Activated CD4-positive, alpha-beta T cell treated with anti-CD3 and anti-CD28 coated beads, Interleukin-10, Interleukin-2, amounts not matched to agents 100 ng/mL and 50 ng/mL, durations not matched to agents 16 hours and 8 hours (primary cell): ENCODE data around the gene APBA2.

Experiments used
- DNase-seq: peaks from one replicate; pipeline ENCODE4 v3.0.0-alpha.2; 2020

APBA2 gene

GRCh38 chr15:29111705-29112281, 226.0 kb downstream of the APBA2 start:
- no peak for DNase-seq

GRCh38 chr15:29113336-29114220, 227.8 kb downstream of the APBA2 start:
- DNase-seq = no peak

- no peak for DNase-seq
Observed at GRCh38 chr15:29114221-29115092, 228.7 kb downstream of the APBA2 start.

- no peak for DNase-seq
Observed at GRCh38 chr15:29115093-29115991, 229.6 kb downstream of the APBA2 start.

- no peak for DNase-seq
Observed at GRCh38 chr15:29116970-29117700, 231.4 kb downstream of the APBA2 start.

GRCh38 chr15:29117778-29118177, 232.0 kb downstream of the APBA2 start:
- no peak for DNase-seq

- DNase-seq = no peak
Observed at GRCh38 chr15:29119847-29120246, 234.1 kb downstream of the APBA2 start.

GRCh38 chr15:29120593-29121368, 235.0 kb downstream of the APBA2 start:
- no peak for DNase-seq

GRCh38 chr15:29121369-29121656, 235.5 kb downstream of the APBA2 start:
- no peak for DNase-seq

- no peak for DNase-seq
Observed at GRCh38 chr15:29121907-29122306, 236.1 kb downstream of the APBA2 start.

GRCh38 chr15:29122506-29122905, 236.7 kb downstream of the APBA2 start:
- no peak for DNase-seq

- DNase-seq = no peak
Observed at GRCh38 chr15:29123171-29123570, 237.4 kb downstream of the APBA2 start.

GRCh38 chr15:29123991-29124390, 238.2 kb downstream of the APBA2 start:
- DNase-seq = no peak

GRCh38 chr15:29124581-29125381, 239.0 kb downstream of the APBA2 start:
- DNase-seq = no peak

- DNase-seq = no peak
Observed at GRCh38 chr15:29125382-29126207, 239.8 kb downstream of the APBA2 start.

GRCh38 chr15:29126208-29126536, 240.4 kb downstream of the APBA2 start:
- DNase-seq = no peak

GRCh38 chr15:29126821-29127461, 241.2 kb downstream of the APBA2 start:
- DNase-seq = no peak

GRCh38 chr15:29127506-29128430, 242.0 kb downstream of the APBA2 start:
- no peak for DNase-seq
